Hematopoietic multipotent progenitor cell treated with erythropoietin and hydrocortisone succinate and interleukin-3 and kit ligand, for 17 days (in vitro differentiated cells): ENCODE measurements around the gene ID3.

Experiments used
- DNase-seq: peaks from one replicate; pipeline ENCODE4 v3.0.0-alpha.2; 2015; ENCODE audit warnings: low spot score

The ID3 gene

DNA sequence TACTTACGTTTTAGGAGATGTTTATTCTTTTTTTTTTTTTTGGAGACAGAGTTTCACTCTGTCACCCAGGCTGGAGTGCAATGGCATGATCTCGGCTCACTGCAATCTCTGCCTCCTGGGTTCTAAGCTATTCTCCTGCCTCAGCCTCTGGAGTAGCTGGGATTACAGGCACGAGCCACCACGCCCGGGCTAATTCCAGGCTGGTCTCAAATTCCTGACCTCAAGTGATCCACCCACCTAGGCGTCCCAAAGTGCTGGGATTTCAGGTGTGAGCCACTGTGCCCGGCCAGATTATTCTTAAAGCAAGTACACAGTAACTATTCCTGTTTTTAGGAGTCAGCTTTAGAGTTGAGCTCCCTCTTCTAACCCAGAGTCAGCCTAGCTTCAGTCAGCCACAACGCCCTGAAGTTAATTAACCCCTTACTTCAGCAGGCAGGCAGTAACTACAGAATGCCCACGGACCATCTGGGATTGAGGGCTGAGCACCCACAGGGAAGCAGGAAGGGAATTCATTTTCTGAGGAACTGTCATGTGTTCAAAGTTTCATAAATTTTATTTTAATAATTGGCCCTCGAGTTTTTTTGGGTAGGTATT lies 5.3 kb upstream of the ID3 start:
- DNase-seq: no peak

DNA sequence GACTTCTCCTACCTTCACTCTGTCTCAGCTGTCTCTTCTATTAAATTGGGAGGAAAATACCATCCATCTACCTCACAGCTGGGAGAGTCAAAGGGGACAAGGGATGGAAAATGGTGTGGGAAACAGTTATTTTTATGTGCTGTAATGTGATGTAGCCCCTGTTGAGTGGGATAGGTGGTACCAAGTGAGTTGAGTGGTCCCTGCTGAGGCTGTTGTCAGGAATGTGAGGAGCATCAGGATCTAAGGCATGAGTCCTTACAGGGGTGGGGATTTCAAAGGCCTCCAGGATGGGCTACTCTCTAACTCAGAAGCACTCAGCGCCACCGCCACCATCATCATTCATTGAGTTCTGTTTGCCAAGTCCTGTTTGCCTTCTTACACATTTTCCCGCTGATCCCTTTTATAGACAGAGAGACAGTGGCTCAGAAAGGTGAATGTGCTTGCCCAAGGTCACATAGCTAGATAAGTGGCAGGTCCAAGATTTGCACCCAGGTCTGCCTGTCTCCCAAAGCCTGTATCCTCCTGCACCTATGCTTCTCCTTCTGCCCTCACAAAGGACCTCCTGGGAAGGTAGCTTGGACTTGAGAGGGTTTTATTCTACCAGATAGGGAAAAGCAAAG lies 4.6 kb upstream of the ID3 start:
- DNase-seq: no peak

DNA sequence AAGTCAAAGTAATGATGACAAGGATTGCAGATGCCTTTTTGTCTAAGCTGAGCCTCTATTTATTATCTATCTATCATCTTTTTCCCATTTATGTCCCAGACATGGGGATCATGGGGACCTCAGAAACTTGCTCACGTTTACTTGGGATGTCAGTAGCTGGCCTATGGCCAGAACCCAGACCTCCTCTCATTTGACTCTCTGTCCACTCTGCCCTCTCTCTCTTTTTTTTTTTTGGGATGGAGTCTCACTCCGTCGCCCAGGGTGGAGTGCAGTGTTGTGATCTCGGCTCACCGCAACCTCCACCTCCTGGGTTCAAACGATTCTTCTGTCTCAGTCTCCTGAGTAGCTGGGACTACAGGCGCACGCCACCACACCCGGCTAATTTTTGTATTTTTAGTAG lies 3.7 kb upstream of the ID3 start:
- DNase-seq: no peak

DNA sequence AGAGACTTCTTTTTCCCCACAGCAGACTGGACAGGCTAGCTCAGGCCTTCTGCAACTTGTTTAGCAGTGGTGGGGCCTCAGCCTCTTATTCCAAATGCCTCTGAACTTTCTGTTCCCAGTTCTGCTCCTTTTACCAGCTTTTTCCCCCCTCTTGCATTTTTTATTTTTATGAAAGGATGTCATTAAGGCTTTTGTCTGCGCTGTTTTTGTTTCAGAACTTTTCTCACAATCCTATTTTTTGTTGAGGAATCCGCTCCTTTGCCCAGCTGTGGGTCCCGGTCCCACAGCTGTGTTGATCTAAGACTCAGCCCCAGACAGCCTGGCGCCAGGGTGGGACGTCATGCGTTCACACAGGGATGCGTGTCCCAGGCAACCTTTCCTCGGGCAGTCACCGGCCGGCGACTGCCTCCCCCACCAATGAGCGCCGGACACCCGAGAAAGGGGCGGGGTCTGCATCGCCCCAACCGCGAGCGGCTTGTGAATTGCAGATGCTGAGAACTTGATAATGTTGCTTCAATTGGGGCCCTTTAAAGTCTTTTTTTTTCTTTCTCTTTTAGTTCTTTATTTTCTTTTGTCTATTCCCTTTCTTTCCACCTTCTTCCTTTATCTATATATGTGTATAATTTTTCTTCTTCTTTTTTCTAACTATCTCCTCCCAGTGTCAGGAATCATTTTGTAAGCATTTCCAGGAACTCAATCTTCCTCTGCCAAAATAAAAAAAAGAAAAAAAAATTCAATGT lies 3.0 kb upstream of the ID3 start:
- no peak for DNase-seq

DNA sequence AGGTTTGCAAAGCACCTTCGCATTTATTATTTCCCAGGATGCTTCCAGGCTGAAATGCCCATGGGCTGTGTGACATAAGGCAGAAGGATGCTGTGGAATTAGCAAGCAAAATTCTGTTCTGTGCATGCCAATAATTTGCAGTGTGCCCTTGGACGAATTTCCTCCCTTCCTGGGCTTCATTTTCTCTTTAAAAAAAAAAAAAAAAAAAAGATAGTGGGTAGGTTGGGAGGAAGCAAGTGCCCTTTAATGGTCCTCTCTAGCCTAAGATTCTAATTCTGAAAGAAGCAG lies 2.5 kb upstream of the ID3 start:
- DNase-seq: no peak

DNA sequence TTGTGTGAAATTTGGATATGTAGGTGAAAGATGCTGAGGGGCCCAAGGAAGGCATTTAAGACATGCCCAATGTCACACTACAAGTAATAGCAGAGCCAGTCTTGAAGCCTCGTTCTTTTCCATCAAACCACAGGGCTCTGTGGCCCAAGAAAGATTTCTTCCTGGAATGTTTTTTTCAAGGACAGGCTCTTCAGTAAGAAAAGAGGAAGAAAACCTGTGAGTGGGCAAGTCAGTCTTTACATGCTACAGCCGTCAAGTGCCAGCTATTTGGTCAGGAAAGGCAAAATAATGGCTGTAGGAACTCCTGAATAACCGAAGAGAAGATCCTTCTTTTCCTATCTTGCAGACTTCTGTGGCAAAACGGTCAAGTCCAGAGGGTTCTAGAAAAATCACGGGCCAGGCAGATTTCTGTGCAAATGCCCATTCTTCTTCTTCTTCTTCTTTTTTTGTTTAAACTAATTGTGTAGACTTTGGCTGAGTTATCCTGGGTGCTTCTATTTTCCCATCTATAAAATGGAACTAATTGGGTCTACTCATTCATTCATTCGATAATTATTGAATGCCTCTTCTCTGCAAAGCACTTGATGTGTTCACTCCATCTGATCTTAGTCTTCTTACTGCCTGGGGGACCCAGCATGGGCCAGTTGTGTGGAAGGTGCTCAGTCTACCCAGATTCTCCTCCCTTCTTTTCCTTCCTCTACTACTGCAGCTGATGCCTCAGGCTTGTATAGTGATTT lies 1.9 kb upstream of the ID3 start:
- no peak for DNase-seq

DNA sequence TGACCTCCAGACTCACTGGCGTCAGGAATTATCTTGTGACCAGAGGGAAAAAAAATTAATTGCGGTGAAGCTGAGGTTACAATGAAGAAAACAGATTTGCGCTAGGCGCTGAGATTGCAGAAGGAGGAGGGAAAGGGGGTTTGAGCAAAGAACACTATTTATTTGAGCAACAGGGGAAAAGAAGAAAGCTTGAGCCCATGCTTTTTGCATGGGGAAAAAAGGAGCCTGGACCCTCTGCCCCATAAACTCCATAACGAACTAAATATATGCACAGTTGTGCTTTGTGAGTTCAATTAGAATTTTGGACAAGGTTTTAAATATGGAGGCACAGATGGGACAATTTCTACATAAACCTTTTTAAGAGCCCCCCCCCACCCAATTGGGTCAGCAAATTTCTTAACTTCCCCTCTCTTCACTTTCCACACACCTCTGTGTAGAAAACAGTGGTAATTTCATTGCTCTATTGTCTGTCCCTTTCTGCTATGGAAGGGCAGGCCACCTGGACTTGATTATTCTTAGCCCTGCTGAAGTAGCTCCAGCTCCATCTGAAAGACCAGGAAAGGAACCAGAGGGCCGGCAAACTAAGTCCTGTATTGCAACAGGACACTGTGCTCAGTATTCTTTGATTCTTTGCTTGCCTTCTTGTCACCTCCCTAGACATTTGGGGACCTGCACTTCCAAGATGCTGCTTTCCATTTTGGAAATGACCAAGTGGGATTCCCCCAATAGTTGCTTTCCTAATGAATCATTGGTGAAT lies 862 bp upstream of the ID3 start:
- DNase-seq: no peak

DNA sequence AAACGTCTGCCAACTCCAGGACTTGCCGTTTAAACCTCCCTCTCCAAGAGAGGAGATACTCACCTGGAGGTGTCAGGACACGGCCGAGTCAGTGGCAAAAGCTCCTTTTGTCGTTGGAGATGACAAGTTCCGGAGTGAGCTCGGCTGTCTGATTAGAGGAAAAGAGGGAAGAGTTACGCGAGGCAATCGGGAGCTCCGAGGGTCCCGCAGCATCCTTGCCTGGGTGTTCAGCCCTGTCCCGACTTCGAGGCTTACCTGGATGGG lies 497 bp downstream of the ID3 start:
- no peak for DNase-seq

DNA sequence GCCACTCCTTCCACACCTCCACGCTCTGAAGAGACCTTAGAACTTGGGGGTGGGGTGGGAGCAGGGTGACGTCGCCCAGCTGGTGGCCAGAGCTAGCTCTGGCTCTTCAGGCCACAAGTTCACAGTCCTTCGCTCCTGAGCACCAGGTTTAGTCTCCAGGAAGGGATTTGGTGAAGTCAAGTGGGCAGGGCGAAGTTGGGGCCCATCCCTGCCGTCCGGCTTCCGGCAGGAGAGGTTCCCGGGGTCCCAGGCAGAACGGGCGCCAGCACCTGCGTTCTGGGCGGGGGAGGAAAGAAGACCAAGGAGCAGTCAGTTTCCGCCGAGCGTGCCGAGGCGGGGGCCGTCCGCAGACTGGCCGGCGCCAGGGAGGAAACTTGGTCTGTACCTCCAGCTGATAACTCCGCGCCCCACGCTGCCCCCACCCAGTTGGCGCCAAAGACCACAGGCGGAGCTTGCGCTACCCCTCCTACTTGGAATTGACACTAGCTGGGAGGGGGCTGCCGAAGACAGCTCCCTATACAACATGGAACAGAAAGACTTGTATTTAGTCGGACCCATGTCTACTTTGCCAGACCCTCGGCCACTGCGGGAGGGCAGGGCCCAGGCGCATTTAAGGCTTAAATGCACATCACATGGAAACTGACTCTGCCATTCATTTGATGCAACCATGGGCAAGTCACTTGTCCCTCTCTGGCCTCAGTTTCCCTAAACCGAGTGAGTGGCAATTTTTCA lies 995 bp downstream of the ID3 start:
- no peak for DNase-seq

DNA sequence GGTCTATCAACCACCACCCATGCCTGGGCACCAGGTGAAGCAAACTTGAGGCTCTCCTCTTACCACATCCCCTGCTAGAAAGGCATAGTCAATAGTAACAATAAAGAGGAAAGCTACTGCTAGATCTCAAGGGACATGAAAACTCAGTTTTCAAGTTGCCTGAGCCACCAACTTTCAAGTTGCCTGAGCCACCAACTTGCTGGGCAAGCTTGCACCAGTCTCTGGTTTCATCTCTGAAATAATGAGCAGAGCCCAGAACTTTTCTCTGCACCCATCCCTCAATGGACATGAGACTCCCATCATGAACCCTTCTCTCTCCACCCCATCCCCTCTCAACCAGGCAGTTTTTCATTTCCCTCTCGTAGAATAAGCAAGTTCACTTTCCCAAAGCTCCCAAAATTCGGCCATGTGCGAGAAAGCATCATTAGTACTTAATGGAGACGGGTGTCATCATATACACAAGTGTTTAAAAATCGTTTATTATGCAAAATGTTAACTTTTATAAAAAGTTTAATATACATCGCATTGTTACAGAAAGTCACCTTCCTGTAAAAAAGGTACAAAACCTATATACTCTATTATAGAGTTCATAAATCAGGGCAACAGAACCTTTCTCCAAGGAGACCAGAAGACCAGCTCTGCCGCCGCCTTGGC lies 1.7 kb downstream of the ID3 start:
- no peak for DNase-seq

DNA sequence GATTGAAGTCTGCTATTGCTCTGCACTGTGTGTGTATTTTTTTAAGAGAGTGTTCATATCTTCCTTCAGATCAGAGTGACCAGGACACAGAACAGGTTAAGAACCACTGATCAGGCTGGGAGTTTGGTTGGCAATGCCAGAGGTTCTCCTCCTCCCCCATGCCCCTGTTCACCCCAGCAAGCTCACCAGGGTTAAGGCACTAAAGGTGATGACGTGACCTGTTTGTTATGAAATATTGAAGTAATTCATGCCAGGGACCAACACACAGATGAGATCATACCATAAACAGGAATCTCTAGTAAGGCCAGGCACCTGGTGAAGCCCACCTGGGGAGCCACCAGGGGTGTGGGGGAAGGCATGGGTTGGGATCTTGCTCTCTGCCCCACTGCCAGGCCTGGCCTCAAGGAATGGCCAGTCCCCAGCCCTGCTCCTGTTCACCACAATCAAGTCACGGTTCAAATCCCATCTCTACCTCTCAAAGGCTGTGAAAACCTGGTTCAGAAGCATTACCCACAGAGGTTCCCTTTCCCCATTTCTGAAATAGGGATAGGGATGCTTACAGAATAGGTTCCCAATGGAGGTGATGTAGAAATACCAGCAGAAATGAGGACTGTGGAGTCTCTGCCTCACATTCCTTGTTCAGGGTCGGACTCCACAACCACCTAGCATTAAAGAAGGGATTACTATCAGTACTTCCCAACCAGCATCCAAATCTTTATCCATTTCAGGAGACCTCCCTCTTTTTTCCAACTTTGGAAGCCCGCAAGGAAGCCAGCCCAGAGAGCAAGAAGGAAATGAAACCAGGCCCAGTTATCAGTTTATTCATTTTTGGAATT lies 2.4 kb downstream of the ID3 start:
- DNase-seq: no peak

DNA sequence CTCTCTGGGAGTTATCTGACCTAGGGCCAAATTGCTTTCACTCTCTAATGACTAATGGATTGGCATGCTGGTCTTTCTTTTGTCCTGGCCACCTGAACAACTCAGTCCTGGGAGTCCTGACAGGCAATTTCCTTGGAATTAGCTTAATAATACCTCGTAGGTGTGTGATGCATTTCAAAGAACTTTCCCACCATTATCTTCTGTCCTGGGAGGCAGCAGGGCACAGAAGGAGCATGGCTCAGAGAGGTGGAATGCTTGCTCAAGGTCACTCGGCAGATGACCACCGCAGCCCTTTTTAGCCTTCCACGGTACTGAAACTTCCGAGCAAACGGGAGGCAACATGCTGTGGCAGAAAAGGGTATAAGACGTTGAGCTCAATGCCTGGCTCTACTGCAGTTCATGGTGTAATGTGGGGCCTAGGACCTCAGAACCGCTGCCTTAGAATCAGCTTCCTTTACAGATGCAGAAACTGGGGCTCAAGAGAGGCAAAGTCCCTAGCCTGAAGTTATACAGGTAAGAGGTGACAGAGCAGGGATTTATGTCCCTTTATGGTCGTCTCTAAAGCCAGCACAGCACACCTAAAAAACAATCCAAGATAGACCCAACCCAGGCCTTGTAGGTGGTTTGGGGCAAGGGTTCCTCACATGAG lies 3.2 kb downstream of the ID3 start:
- DNase-seq: no peak

DNA sequence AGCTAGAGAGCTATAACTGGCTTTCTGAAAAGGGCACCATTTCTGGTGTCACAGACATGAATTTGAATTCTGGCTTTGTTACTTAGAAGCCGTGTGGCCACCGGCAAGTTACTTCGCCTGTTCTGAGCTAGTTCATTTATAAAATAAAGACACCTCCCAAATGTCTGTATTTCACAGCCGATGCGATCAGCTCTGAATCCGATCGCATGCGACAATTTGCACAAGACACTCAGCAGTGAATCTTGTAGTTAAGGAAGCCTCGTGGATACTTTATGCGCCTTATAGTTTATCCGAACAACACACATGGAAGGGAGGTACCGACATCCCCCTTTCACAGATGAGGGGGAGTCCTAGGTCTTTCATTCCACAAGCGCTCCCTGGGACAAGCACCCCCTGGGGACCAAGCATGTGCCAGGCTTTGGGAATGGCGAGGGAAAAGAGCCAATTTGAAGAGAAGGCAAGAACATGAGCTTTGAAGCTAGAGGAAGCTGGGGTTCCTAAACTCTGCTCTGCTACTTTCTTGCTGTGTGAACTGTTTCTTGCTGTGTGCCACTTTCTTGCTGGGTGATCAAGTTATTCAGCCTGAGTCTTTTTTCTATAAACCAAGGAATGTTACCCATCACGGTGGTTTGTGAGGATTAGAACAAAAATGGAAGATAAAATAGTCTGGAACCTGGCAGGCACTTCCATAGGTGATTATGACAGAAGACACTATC lies 3.9 kb downstream of the ID3 start:
- no peak for DNase-seq

DNA sequence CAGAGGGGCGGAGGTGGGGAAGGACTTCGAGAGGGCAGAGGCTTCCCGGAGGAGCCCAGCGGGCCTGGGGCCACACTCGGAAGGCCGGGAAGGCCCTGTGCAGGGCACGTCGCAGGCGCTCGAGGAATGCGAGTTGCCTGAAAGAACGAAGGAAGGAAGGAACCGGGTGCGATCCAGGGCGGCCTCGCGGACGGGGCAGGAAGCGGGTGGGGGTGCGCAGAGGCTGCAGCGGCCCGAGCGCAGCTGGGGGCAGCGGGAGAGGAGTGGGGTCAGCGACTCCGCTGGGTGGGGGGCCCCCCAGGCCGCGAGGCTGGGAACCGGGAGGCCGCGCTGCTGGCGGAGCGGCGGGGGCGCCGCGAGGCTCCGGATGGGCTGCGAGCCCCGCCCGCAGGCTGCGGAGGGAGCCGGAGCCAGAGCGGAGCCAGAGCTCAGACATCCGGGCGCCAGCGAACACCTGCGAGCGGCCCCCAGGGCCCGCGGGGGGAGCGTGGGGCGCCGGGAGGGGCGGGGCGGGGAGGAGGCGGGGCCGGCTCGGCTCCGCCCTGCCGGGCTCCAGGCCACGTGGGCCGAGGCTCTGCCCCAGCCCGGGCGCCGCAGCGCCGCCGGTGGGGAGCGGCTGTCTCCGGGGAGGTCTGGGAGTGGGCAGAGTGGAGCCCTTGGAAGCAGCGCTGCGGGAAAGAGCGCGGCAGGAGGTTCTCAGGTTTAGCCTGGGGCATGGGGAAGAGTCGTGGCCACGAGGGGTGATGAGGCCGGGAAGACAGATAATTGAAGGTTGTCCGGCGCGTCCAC lies 4.6 kb downstream of the ID3 start:
- peak; percentile 69 for DNase-seq

DNA sequence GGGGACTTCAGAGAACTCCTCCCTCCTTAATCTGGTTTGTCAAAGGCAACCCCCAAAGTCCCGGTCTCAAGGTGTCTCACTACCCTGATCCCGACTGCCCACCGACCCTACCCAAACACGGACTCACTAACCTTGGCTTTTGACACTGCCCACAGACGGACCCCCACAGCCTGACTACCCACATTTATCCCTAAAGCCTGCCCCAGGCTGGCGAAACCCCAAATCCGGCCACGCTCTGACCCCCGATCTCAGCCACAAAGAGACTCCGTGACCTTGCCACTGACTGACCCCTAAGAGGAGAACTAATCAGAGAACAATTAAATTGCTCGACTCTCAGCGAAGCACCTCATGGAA lies 5.2 kb downstream of the ID3 start:
- DNase-seq: no peak

DNA sequence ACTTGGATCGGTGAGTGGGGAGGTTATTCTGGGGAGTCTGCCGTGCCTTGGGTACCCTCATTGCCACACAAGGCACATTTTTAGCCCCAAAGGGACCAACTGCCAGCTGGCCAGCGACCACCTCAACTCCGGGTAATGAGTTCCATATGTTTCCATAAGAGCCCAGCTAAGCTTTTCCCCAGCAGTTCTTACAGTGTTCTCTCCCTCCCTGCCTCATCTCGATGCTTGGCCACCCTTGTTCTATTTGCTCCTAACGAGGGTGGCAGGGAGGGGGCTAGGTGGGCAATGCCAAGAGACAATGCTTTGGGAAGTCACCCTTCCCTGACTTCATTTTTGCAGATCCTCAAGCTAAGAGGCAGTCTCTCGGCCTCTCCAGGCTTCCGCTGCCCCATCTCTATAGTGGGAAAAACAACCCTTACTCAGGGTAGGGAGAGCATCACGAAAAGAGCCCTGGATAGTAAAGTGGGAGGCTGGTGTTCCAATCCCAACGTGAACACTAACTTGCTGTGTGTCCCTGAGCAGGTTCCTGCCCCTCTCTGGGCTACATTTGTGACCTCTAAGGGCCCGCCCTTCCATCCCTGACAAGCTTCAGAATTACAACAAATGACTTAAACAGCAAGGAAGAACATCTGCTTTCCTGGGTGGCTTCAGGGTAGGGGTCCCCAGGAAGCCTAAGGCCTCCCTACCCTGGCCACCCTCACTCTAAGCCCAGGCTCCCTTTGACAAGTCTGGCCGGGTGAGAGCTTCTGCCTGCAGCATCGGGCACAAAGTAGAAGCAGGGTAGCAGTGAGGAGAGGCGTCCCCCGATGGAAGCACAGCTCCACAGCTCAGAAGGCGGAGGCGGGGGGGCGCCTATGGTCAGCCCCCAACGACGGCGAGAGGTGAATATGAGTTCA lies 5.8 kb downstream of the ID3 start:
- no peak for DNase-seq

DNA sequence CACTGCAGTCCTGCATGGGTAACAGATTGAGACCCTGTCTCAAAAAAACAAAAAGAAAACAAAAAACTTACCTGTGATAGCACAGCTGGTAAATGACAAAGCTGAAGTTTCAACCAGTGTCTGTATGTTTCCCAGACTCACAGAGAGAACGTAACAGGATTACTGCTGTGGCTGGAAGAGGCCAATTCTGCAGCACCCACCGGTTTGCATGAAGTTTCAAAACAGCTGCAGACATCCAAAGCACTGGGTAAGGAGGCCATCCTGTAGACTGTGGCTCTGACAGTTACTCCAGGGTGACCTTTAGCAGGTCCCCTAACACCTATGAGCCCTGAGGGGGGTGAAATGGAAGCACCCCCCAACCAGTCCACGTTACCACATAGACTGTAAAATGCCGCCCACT lies 7.5 kb downstream of the ID3 start:
- DNase-seq: no peak

DNA sequence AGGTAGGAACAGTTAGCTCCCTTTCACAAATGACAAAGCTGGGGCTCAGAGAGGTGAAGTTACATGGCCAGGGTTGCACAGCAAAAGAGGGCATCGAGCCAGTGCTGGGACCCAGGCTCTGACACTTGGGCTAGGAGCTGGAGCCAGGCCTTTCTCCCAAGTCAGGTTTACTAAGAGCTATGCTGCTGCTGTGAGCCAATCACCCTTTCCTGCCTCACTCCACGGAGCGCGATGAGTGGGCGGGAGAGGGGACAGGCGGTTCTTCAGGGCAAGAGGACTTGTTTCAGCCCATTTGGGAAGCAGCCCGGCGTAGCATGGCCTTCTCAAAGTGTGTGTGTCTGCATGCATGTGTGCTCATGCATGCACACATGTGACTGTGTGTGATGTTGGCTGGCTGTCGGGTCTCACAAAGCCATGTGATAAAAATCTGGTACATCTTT lies 10.6 kb downstream of the ID3 start:
- DNase-seq: no peak
